Transverse colon (tissue), 4 donors: Measurements from ENCODE around the gene RETREG1. TPM values are rescaled to one million over a fixed set of nuclear protein-coding genes. Genes with fewer than 3 reads are reported as not detected.
A peak's percentile ranks its signal among the peaks of the same experiment; 100 is the strongest.

ENCODE experiments used
- DNase-seq: peaks from one replicate; pipeline ENCODE4 v3.0.0-alpha.2; 2019
- H3K27ac ChIP-seq, 4 donors: fragments of 200-600 bp; sonication (generic); 2 replicates each; pipeline ENCODE4 v1.5.1; 2016 to 2018; ENCODE audit warnings: inconsistent platforms in 4 of 4
- H3K27me3 ChIP-seq: fragments of 200-600 bp; sonication (generic); 2 replicates; pipeline ENCODE4 v1.5.1; 2017; ENCODE audit warnings: inconsistent platforms
- H3K36me3 ChIP-seq, 4 donors: fragments of 200-600 bp; sonication (generic); 2 replicates each; pipeline ENCODE4 v1.5.1; 2017 to 2019; ENCODE audit warnings: inconsistent platforms in 4 of 4
- H3K4me1 ChIP-seq, 4 donors: fragments of 200-600 bp; sonication (generic); 2 replicates each; pipeline ENCODE4 v1.5.1; 2017 to 2020; ENCODE audit warnings: inconsistent platforms in 4 of 4
- H3K4me3 ChIP-seq, 4 donors: fragments of 200-600 bp; sonication (generic); 1 replicate in 1 of 4; 2 replicates in 3 of 4; pipeline versions ENCODE4 v1.5.1 to v1.6.1; 2017 to 2019; ENCODE audit warnings: inconsistent platforms in 4 of 4
- H3K9me3 ChIP-seq, 2 donors: fragments of 200-600 bp; sonication (generic); 2 replicates each; pipeline ENCODE4 v1.5.1; 2017 to 2019; ENCODE audit warnings: inconsistent platforms in 2 of 2
- CTCF ChIP-seq, 5 experiments: fragments of 200-600 bp in 3 of 5; fragments of 450-650 bp in 2 of 5; sonication (generic) in 3 of 5; IDR thresholded peaks; 1 replicate in 2 of 5; 2 replicates in 3 of 5; pipeline ENCODE4 v1.5.1; 2016 to 2017; ENCODE audit warnings: antibody characterized with exemption in 5 of 5, inconsistent platforms in 3 of 5, mild to moderate bottlenecking in 2 of 5, moderate library complexity in 1 of 5
- EP300 ChIP-seq: sonication (generic); formaldehyde crosslinking; IDR thresholded peaks from one replicate; pipeline ENCODE4 v1.6.1; 2017; ENCODE audit warnings: antibody characterized with exemption, low read depth
- POLR2A ChIP-seq: fragments of 450-650 bp; IDR thresholded peaks from one replicate; pipeline ENCODE4 v1.6.1; 2016; ENCODE audit warnings: antibody characterized with exemption, mild to moderate bottlenecking, moderate library complexity
- POLR2AphosphoS5 ChIP-seq, 3 donors: sonication (generic); formaldehyde crosslinking; IDR thresholded peaks; one replicate each; pipeline ENCODE4 v1.6.1; 2016; ENCODE audit warnings: antibody characterized with exemption in 3 of 3
- WGBS, 2 donors: methylation state at CpG; one replicate each; pipeline ENCODE4 v1.1.5; 2018; ENCODE audit warnings: low coverage in 1 of 2; 5-methylcytosine and 5-hydroxymethylcytosine counted together
- in situ Hi-C, 4 donors: fragments of 200-750 bp; cut with MboI; loops; one replicate each; pipeline versions ENCODE4 v1.15.0 to v1.15.1; 2017; ENCODE audit warnings: low sequenced_read_pairs in 3 of 4, low pct_ligation_motif_present in 1 of 4, low pct_unique_long_range_greater_than_20kb in 1 of 4
- intact Hi-C: fragments of 100-400 bp; cut with DNase I; formaldehyde crosslinking; loops from one replicate; pipeline ENCODE4 v1.15.1; 2023; ENCODE audit warnings: low total_unique reads
- total RNA-seq, 4 donors: library from RNA; depleted of rRNA; stranded (reverse); fragments of >200 nt; gene quantifications; one replicate each; pipeline ENCODE4 v1.1.0, GENCODE V29; 2016

The RETREG1 gene
- total RNA-seq, 4 donors from 2014 or later = 33.2 to 93.5 (median 66.2) TPM

- no peaks in the 10 kb centered on the region for H3K9me3 ChIP-seq
- in situ Hi-C loops (no loop called here), intact Hi-C loops (no loop called here)
- TF ChIP-seq POLR2A (no peak), CTCF (IDR thresholded peaks at IDR 0.05) (no peak), EP300 (no peak), POLR2AphosphoS5 (IDR thresholded peaks at IDR 0.05) (no peak)
- H3K27me3 ChIP-seq = no peaks in the 10 kb centered on the region
- WGBS, 2 donors = 80% methylated on average over 2 to 3 of the region's 3 CpGs
- no peak overlapping the region for H3K27ac ChIP-seq
- no peak overlapping the region for H3K4me3 ChIP-seq
- H3K4me1 ChIP-seq = peaks cover 0 to 6% (median 0%) of the 10 kb centered on the region in 4 donors
- no peaks in the 10 kb centered on the region for H3K36me3 ChIP-seq
- DNase-seq = no peak
Measured at GRCh38 chr5:16502866-16503265, 113.9 kb downstream of the RETREG1 start.

- no peak overlapping the region for H3K4me3 ChIP-seq
- in situ Hi-C loops (no loop called here), intact Hi-C loops (no loop called here)
- H3K9me3 ChIP-seq = peaks cover 3% of the 10 kb centered on the region in 2 donors
- H3K36me3 ChIP-seq = no peaks in the 10 kb centered on the region
- DNase-seq = no peak
- TF ChIP-seq EP300 (no peak), CTCF (IDR thresholded peaks at IDR 0.05) (no peak), POLR2A (no peak), POLR2AphosphoS5 (IDR thresholded peaks at IDR 0.05) (no peak)
- H3K27me3 ChIP-seq = no peaks in the 10 kb centered on the region
- no peaks in the 10 kb centered on the region for H3K4me1 ChIP-seq
- H3K27ac ChIP-seq = no peak overlapping the region
- 92 to 100% methylated on average over 3 to 5 of the region's 5 CpGs for WGBS, 2 donors
Measured at GRCh38 chr5:16500024-16500423, 116.8 kb downstream of the RETREG1 start.

- intact Hi-C loops = no loop called here
- H3K36me3 ChIP-seq = no peaks in the 10 kb centered on the region
- in situ Hi-C loops = loop anchor here in 3 of 4 donors (10.0 to 25.0 kb wide), 3 partner anchors 47 to 690 kb away; no protein-coding TSS in a partner anchor
- H3K4me3 ChIP-seq = no peak overlapping the region
- H3K9me3 ChIP-seq = peaks cover 3 to 4% of the 10 kb centered on the region in 2 donors
- H3K27me3 ChIP-seq = no peaks in the 10 kb centered on the region
- 81 to 93% methylated on average over 2 of the region's 2 CpGs for WGBS, 2 donors
- no peak for DNase-seq
- H3K27ac ChIP-seq = no peak overlapping the region
- peaks cover 0 to 14% (median 8%) of the 10 kb centered on the region in 4 donors for H3K4me1 ChIP-seq
- TF ChIP-seq POLR2A (no peak), POLR2AphosphoS5 (IDR thresholded peaks at IDR 0.05) (no peak), CTCF (IDR thresholded peaks at IDR 0.05) (no peak), EP300 (no peak)
Measured at GRCh38 chr5:16497546-16497945, 119.3 kb downstream of the RETREG1 start.

- WGBS, 2 donors = 60 to 64% methylated on average over 1 of the region's 1 CpG
- DNase-seq = no peak
- peaks cover 3 to 4% of the 10 kb centered on the region in 2 donors for H3K9me3 ChIP-seq
- H3K36me3 ChIP-seq = no peaks in the 10 kb centered on the region
- intact Hi-C loops = no loop called here
- TF ChIP-seq CTCF (IDR thresholded peaks at IDR 0.05) (no peak), POLR2A (no peak), POLR2AphosphoS5 (IDR thresholded peaks at IDR 0.05) (no peak), EP300 (no peak)
- H3K4me3 ChIP-seq = no peak overlapping the region
- H3K27me3 ChIP-seq = no peaks in the 10 kb centered on the region
- in situ Hi-C loops = loop anchor here in 3 of 4 donors (10.0 to 25.0 kb wide), 3 partner anchors 52 to 694 kb away; no protein-coding TSS in a partner anchor
- peak overlapping the region in 3 of 4 donors; percentile 22 to 61 (median 40) for H3K27ac ChIP-seq
- peaks cover 0 to 44% (median 13%) of the 10 kb centered on the region in 4 donors for H3K4me1 ChIP-seq
Measured at GRCh38 chr5:16493261-16493660, 123.5 kb downstream of the RETREG1 start.
